ENCODE data around the gene CERS5. TPM values are rescaled to one million over a fixed set of nuclear protein-coding genes. Genes with fewer than 3 reads are reported as not detected.
"Not testable (repeated sequence)": the region's sequence is repeated elsewhere in the genome, so short reads cannot be mapped to it uniquely, and the experiment has no call there.

CERS5 gene
- polyA plus RNA-seq, 3 donors from 2014 or later, result 57.2 to 104 (median 64.0) TPM

DNA sequence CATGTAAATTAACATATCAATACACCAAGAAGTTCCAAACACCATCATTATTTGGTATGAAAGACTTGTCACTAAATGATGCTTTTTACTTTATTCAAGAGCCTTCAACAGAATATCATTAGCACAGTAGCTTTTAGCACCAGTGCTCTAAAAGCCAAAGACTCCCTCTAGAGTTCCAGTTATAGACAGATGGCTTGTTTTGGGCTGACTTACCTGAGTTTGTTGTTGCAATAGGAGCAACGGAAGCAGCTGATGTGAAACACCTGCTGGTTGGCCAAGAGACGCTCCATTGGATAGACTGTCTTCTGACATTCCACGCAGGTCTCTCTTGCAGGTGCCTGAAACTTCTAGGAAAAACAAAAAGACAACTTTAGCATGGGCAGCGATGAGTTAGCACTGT, 14.5 kb upstream of the CERS5 start:
- H3K27ac Mint-ChIP-seq, result no peak overlapping the region
- H3K27me3 Mint-ChIP-seq (ENCODE audit: low read depth in 3 of 3), result peaks cover 0 to 1% (median 0%) of the 10 kb centered on the region in 3 donors
- no peaks in the 10 kb centered on the region for H3K4me1 Mint-ChIP-seq
- H3K4me3 Mint-ChIP-seq, result no peak overlapping the region
- peaks cover 5 to 19% (median 18%) of the 10 kb centered on the region in 3 donors for H3K36me3 Mint-ChIP-seq
- H3K9me3 Mint-ChIP-seq, result no peaks in the 10 kb centered on the region
- DNase-seq, result no peak

DNA sequence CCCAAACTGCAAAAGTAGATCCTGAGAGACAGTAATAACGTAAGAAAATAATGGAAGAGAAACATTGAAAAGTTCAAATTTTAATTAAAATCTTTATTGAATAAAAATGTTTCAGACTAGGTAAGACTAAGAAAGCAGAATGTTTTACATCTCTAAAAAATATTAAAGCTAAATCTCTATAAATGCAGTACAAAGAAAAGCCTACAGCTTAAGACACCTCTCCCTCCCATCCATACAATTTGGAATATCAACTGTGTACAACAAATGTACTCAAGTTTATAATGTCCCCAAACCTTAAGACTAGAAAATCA, 8.5 kb upstream of the CERS5 start:
- Mint-ChIP-seq H3K27ac (no peak overlapping the region), H3K9me3 (no peaks in the 10 kb centered on the region), H3K36me3 (peaks cover 5 to 14% (median 10%) of the 10 kb centered on the region in 3 donors), H3K4me3 (no peak overlapping the region), H3K4me1 (no peaks in the 10 kb centered on the region), H3K27me3 (ENCODE audit: low read depth in 3 of 3) (peaks cover 0 to 1% (median 1%) of the 10 kb centered on the region in 3 donors)
- DNase-seq, result no peak

DNA sequence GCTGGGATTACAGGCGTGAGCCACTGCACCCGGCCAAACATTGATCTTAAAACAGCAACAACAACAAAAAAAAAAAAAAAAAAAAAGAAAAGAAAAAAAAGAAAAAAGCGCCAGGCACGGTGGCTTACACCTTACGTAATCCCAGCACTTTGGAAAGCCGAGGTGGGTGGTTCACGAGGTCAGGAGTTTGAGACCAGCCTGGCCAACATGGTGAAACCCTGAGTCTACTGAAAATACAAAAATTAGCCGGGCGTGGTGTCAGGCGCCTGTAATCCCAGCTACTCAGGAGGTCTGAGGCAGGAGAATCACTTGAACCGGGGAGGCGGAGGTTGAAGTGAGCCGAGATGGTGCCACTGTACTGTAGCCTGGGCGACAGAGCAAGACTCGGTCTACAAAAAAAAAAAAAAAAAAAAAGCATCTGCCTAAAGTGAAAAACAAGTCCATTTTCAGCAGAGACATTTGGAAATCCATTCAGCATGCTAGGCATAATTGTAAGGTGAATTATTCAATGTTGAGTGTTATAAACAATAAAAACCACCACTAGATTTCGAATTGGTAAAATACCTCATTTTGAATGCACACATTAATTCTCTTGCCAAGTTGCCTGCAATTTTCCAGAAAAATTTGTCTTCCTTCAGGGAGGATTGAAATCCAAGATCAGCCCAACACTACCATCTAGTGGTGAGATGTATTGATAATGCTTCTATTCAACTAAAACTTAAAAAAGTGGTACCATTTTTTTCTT, 8.0 kb upstream of the CERS5 start:
- H3K27me3 Mint-ChIP-seq (ENCODE audit: low read depth in 3 of 3), result peaks cover 0 to 1% (median 1%) of the 10 kb centered on the region in 3 donors
- no peak overlapping the region for H3K27ac Mint-ChIP-seq
- peak; percentile 48 to 68 (median 50) for DNase-seq
- H3K4me1 Mint-ChIP-seq, result no peaks in the 10 kb centered on the region
- no peaks in the 10 kb centered on the region for H3K9me3 Mint-ChIP-seq
- H3K36me3 Mint-ChIP-seq, result peaks cover 5 to 14% (median 10%) of the 10 kb centered on the region in 3 donors
- no peak overlapping the region for H3K4me3 Mint-ChIP-seq

DNA sequence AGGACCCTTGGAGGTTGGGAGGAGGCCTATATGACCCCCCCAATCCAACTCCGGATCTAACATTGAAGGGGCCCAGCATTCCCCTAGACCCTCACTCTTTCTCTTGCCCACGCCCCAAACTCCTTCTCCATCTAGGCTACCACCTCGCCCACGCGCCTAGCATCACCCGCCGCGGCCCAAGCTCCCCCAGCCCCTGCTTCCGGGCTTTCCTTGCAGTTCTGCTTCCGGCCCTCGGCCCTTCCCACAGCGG, 445 bp downstream of the CERS5 start:
- no peaks in the 10 kb centered on the region for H3K36me3 Mint-ChIP-seq
- peaks cover 25 to 33% of the 10 kb centered on the region in 2 donors for H3K4me1 Mint-ChIP-seq
- H3K4me3 Mint-ChIP-seq, result peak overlapping the region; percentile 91 to 97 (median 93)
- peak overlapping the region; percentile 89 to 99 (median 94) for H3K27ac Mint-ChIP-seq
- H3K27me3 Mint-ChIP-seq (ENCODE audit: low read depth in 3 of 3), result peaks cover 0 to 10% (median 0%) of the 10 kb centered on the region in 3 donors
- no peak for DNase-seq
- no peaks in the 10 kb centered on the region for H3K9me3 Mint-ChIP-seq

DNA sequence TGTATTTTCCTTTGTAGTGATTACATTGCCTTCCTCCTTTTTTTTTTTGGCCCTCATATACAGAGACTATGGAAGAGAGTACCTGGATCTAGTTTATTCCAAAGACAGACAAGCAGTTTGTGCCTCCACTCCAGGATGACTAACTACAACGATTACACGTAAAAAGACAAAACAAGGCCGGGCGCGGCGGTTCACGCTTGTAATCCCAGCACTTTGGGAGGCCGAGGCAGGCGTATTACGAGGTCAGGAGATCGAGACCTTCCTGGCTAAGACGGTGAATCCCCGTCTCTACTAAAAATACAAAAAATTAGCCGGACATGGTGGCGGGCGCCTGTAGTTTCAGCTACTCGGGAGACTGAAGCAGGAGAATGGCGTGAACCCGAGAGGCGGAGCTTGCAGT, 2.2 kb downstream of the CERS5 start:
- peak overlapping the region; percentile 8 to 85 (median 32) for H3K27ac Mint-ChIP-seq

DNA sequence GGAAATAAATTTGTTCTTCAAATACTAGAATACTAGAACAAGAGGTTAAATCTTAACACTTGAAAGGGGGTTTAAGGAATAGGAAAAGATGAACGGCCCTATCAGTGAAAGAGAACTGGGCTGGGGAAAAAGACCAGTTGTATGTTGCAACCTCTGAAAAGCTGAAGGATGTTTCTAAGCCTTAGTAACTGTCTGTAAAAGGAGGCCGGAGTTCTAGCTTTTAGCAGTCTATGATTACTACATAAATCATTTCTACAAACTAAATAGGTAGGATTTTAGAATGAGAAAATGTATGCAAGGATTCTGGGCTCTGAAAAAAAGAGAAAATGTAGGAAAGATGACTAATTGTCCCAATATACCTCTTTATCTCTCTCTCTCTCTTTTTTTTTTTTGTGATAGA, 4.9 kb downstream of the CERS5 start:
- H3K27ac Mint-ChIP-seq, result no peak overlapping the region

More for the DNA sequence above, 2.2 kb downstream of the CERS5 start:
- Mint-ChIP-seq H3K36me3 (no peaks in the 10 kb centered on the region), H3K27me3 (ENCODE audit: low read depth in 3 of 3) (peaks cover 0 to 10% (median 0%) of the 10 kb centered on the region in 3 donors), H3K4me1 (peaks cover 30 to 43% of the 10 kb centered on the region in 2 donors), H3K4me3 (peak overlapping the region; percentile 49 to 92 (median 63)), H3K9me3 (no peaks in the 10 kb centered on the region)
- DNase-seq, result no peak

DNA sequence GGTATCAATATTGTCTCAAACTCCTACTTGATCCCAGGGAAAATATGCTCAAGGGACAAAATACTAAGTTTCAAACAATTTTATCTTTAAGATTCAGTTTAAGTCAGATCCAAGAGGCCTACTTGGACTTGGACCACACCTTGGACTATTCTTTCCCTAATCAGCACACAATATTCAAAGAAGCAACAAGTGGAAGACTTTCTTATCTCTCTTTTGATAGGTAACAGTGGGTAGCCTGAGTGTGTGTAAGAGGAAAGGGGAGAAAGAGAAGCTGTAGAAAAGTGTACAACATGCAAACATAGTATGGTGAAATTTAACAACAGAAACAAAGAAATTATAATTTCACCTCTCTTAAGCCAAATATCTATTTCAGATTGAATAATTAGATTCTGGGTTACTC, 6.5 kb downstream of the CERS5 start:
- DNase-seq, result no peak
- peaks cover 24 to 45% of the 10 kb centered on the region in 2 donors for H3K4me1 Mint-ChIP-seq
- H3K9me3 Mint-ChIP-seq, result no peaks in the 10 kb centered on the region
- H3K27ac Mint-ChIP-seq, result peak overlapping the region in 4 of 6 donors; percentile 7 to 46 (median 26)
- no peaks in the 10 kb centered on the region for H3K27me3 Mint-ChIP-seq (ENCODE audit: low read depth in 3 of 3)
- H3K4me3 Mint-ChIP-seq, result no peak overlapping the region
- no peaks in the 10 kb centered on the region for H3K36me3 Mint-ChIP-seq

More for the DNA sequence above, 4.9 kb downstream of the CERS5 start:
- Mint-ChIP-seq H3K36me3 (no peaks in the 10 kb centered on the region), H3K4me1 (peaks cover 34 to 50% of the 10 kb centered on the region in 2 donors), H3K4me3 (no peak overlapping the region), H3K27me3 (ENCODE audit: low read depth in 3 of 3) (peaks cover 0 to 2% (median 0%) of the 10 kb centered on the region in 3 donors), H3K9me3 (no peaks in the 10 kb centered on the region)
- no peak for DNase-seq

DNA sequence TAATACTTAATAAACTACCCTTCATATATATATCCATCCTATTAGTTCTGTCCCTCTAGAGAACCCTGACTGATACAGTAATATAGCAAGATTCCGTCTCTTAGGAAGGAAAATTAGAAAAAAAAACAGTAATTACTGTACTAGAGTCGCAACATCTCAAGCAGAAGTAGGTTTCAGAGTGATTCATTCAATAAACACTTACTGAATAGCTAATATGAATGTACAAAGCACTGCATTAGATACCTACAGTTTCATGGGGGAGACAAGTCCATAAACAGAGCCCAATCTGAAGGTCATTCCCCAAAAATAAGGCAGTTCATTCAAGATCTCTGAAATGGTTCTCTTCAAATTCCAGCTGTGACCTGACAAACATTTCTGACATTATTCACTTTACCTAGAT, 9.9 kb downstream of the CERS5 start:
- no peaks in the 10 kb centered on the region for H3K36me3 Mint-ChIP-seq

DNA sequence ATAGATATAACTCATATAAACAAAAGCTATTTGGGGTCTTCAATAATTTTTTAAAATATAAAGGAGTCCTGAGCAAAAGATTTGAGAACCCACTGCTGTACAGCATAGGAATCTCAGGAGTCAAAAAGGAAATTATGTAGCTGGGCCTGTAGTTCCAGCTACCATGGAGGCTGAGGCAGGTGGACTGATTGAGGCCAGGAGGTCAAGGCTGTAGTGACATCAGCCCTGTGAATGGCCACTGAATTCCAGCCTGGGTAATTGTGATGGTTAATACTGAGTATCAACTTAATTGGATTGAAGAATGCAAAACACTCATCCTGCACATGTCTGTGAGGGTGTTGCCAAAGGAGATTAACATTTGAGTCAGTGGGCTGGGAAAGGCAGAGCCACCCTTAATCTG, 10.5 kb downstream of the CERS5 start:
- Mint-ChIP-seq H3K36me3 (no peaks in the 10 kb centered on the region), H3K9me3 (no peaks in the 10 kb centered on the region), H3K4me3 (no peak overlapping the region), H3K27me3 (ENCODE audit: low read depth in 3 of 3) (no peaks in the 10 kb centered on the region), H3K27ac (peak overlapping the region in 1 of 6 donors; percentile 20), H3K4me1 (peaks cover 17 to 30% of the 10 kb centered on the region in 2 donors)
- no peak for DNase-seq

More for the DNA sequence above, 9.9 kb downstream of the CERS5 start:
- Mint-ChIP-seq H3K4me1 (peaks cover 17 to 30% of the 10 kb centered on the region in 2 donors), H3K9me3 (no peaks in the 10 kb centered on the region), H3K4me3 (no peak overlapping the region), H3K27ac (peak overlapping the region in 3 of 6 donors; percentile 13 to 56 (median 29)), H3K27me3 (ENCODE audit: low read depth in 3 of 3) (no peaks in the 10 kb centered on the region)
- no peak for DNase-seq

DNA sequence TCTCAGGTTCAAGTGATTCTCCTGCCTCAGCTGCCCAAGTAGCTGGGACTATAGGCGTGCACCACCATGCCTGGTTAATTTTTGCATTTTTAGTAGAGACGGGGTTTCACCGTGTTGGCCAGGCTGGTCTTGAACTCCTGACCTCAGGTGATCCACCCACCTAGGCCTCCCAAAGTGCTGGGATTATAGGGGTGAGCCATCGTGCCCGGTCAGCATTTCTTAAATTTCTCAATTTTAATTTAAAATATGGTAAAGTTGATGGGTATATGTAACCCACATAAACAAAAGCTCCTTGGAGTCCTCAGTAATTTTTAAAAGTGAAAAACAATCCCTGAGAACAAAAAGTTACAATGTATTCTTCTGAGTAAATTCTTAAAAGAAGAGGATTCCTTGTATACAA, 12.2 kb downstream of the CERS5 start:
- H3K27ac Mint-ChIP-seq; DNase-seq; H3K27me3 Mint-ChIP-seq (ENCODE audit: low read depth in 3 of 3); H3K36me3 Mint-ChIP-seq; H3K9me3 Mint-ChIP-seq; H3K4me3 Mint-ChIP-seq: not testable (repeated sequence)
- H3K4me1 Mint-ChIP-seq, result peaks cover 11 to 34% of the 10 kb centered on the region in 2 donors

DNA sequence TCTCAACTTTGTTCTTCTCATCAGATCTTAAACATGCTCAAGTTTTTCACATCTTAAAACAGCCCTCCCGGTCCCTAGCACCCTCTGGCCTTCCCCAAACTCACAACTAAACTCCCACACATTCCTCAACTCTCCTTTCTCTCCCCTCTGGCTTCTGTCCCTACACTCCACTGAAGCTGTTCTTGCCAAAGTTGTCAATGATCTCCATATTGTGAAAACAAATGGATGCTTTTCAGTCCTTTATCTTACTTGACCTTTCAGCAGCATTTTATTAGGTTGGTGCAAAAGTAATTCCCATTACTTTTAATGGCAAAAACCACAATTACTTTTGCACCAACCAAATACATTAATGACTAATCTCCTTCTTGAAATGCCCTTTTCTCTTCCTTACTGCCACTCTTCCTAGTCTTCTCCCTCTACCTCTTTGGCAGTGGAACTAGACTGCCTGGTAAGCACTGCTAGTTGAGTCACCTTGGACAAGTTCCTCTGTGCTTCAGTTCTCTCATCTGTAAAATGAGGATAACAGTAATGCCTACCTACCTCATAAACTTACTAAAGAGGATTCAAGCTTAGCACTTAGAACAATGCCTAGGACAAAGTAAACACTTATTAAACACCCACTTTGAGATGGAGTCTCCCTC, 16.0 kb downstream of the CERS5 start:
- H3K4me3 Mint-ChIP-seq, result no peak overlapping the region
- no peaks in the 10 kb centered on the region for H3K9me3 Mint-ChIP-seq
- peaks cover 0 to 25% of the 10 kb centered on the region in 2 donors for H3K4me1 Mint-ChIP-seq
- H3K36me3 Mint-ChIP-seq, result no peaks in the 10 kb centered on the region
- no peak for DNase-seq
- H3K27ac Mint-ChIP-seq, result peak overlapping the region in 2 of 6 donors; percentile 23 to 68
- H3K27me3 Mint-ChIP-seq (ENCODE audit: low read depth in 3 of 3), result no peaks in the 10 kb centered on the region

DNA sequence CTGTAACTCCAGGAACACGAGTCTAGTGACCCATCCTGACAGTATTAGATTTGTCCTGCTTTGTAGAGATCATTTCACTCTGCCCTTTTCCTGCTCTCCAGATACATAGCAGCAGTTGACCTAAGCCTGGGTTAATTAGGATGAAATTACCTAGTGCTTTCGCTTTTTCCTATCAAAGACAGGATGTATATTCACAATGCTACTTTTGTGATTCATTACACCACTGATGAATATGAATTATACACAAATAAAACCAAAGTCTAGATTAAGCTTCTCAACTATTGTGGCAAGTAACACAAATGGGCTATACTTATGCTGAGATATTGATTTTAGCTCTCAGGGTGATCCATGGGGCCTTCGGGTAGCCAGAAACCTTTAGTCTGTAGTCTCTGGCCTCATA, 17.9 kb downstream of the CERS5 start:
- H3K36me3 Mint-ChIP-seq, result peaks cover 0 to 2% (median 0%) of the 10 kb centered on the region in 3 donors
- H3K9me3 Mint-ChIP-seq, result no peaks in the 10 kb centered on the region
- H3K4me1 Mint-ChIP-seq, result peaks cover 0 to 36% of the 10 kb centered on the region in 2 donors
- no peak for DNase-seq
- peak overlapping the region in 2 of 6 donors; percentile 30 to 60 for H3K27ac Mint-ChIP-seq
- no peaks in the 10 kb centered on the region for H3K27me3 Mint-ChIP-seq (ENCODE audit: low read depth in 3 of 3)
- H3K4me3 Mint-ChIP-seq, result no peak overlapping the region

DNA sequence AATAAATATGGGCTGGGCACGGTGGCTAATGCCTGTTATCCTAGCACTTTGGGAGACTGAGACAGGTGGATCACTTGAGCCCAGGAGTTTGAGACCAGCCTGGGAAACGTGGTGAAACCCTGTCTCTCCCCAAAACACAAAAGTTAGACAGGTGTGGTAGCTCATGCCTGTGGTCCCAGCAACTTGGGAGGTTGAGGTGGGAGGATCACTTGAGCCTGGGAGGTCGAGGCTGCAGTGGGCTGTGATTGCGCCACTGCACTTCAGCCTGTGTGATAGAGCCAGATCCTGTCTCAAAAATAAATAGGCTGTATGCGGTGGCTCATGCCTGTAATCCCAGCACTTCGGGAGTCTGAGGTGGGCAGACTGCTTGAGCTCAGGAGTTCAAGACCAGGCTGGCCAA, 19.2 kb downstream of the CERS5 start:
- H3K9me3 Mint-ChIP-seq; H3K27me3 Mint-ChIP-seq (ENCODE audit: low read depth in 3 of 3); H3K4me3 Mint-ChIP-seq; DNase-seq; H3K36me3 Mint-ChIP-seq: not testable (repeated sequence)
- Mint-ChIP-seq H3K4me1 (peaks cover 0 to 36% of the 10 kb centered on the region in 2 donors), H3K27ac (peak overlapping the region in 1 of 6 donors; percentile 3)

DNA sequence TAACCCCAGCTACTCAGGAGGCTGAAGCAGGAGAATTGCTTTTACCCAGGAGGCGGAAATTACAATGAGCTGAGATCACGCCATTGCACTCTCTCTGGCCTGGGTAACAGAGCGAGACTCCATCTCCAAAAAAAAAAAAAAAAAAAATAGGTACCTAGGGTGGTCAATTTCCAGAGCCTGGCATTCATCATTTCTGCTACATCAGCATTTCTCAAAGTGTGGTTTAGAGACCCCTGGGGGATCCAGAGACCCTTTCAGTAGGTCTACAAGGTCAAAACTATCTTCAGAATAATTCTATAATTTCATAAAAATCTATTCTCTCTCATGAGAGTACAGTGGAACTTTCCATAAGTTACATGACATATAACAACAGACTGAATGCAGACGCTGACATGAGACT, 19.9 kb downstream of the CERS5 start:
- H3K4me3 Mint-ChIP-seq, result no peak overlapping the region
- peaks cover 0 to 36% of the 10 kb centered on the region in 2 donors for H3K4me1 Mint-ChIP-seq
- H3K9me3 Mint-ChIP-seq, result no peaks in the 10 kb centered on the region
- H3K27me3 Mint-ChIP-seq (ENCODE audit: low read depth in 3 of 3), result no peaks in the 10 kb centered on the region
- no peak overlapping the region for H3K27ac Mint-ChIP-seq
- H3K36me3 Mint-ChIP-seq, result peaks cover 0 to 4% (median 0%) of the 10 kb centered on the region in 3 donors
- DNase-seq, result no peak
